H1 (cell line): ENCODE data around the gene ART4. TPM values are rescaled to one million over a fixed set of nuclear protein-coding genes. Genes with fewer than 3 reads are reported as not detected.

Experiments used
- CTCF ChIA-PET: fragments of 300-600 bp; sonication (Branson Sonifier 250); formaldehyde crosslinking; loops from one replicate; lab custom pipeline; 2021; ENCODE audit not compliant: partially characterized antibody; lab: Charles Lee
- POLR2A ChIA-PET: fragments of 300-600 bp; sonication (Branson Sonifier 250); formaldehyde crosslinking; loops from one replicate; lab custom pipeline; 2021; ENCODE audit warnings: inconsistent platforms; ENCODE audit not compliant: partially characterized antibody; lab: Charles Lee
- DNase-seq, 2 experiments: peaks; one replicate each; pipeline versions ENCODE4 v3.0.0 to v3.0.0-alpha.2; 2010 to 2022; ENCODE audit warnings: low spot score in 2 of 2, low read depth in 1 of 2, mixed read lengths in 1 of 2
- FAIRE-seq: peaks from 2 replicates; lab custom pipeline; 2011; peaks lifted over from hg19 to GRCh38; lab: Jason Lieb, UNC
- H2AFZ ChIP-seq: 2 replicates; pipeline ENCODE4 v1.8.1; 2012; ENCODE audit warnings: low read length, inconsistent platforms
- H2AK5ac ChIP-seq: 2 replicates; pipeline ENCODE4 v1.6.1; 2013; ENCODE audit warnings: low read depth, low read length
- H2BK120ac ChIP-seq: replicated peaks from 2 replicates; pipeline ENCODE3; 2013; ENCODE audit warnings: low read depth, low read length, inconsistent platforms
- H2BK12ac ChIP-seq: 2 replicates; pipeline ENCODE4 v1.6.1; 2013; ENCODE audit warnings: low read depth, low read length
- H2BK15ac ChIP-seq: 2 replicates; pipeline ENCODE4 v1.6.1; 2013; ENCODE audit warnings: low read length
- H2BK20ac ChIP-seq: 2 replicates; pipeline ENCODE4 v1.6.1; 2013; ENCODE audit warnings: low read length
- H2BK5ac ChIP-seq: 2 replicates; pipeline ENCODE4 v1.6.1; 2013; ENCODE audit warnings: low read depth, low read length
- H3K14ac ChIP-seq: 2 replicates; pipeline ENCODE4 v1.6.1; 2013; ENCODE audit warnings: inconsistent platforms; ENCODE audit not compliant: insufficient read length
- H3K18ac ChIP-seq: 2 replicates; pipeline ENCODE4 v1.6.1; 2013; ENCODE audit warnings: low read length; ENCODE audit errors: extremely low read depth
- H3K23ac ChIP-seq: 2 replicates; pipeline ENCODE4 v1.6.1; 2013; ENCODE audit warnings: inconsistent platforms; ENCODE audit not compliant: insufficient read length
- H3K23me2 ChIP-seq: 2 replicates; pipeline ENCODE4 v1.6.1; 2013; ENCODE audit warnings: low read depth, low read length
- H3K27ac ChIP-seq: 2 replicates; pipeline ENCODE4 v1.6.1; 2011; ENCODE audit warnings: low read depth, low read length, inconsistent platforms
- H3K27me3 ChIP-seq, 4 experiments: replicated peaks in 1 of 4; 1 replicate in 1 of 4; 2 replicates in 3 of 4; pipeline versions ENCODE4 v1.6.1 to v1.8.1; 2011 to 2013; ENCODE audit warnings: low read length in 3 of 4, mild to moderate bottlenecking in 3 of 4, inconsistent platforms in 2 of 4, mixed read lengths in 2 of 4, moderate library complexity in 1 of 4; ENCODE audit not compliant: control insufficient read depth in 3 of 4, insufficient read depth in 3 of 4; ENCODE audit errors: extremely low read depth in 1 of 4
- H3K36me3 ChIP-seq, 4 experiments: 2 replicates each; pipeline versions ENCODE4 v1.6.1 to v1.8.1; 2011 to 2013; ENCODE audit warnings: mild to moderate bottlenecking in 4 of 4, low read length in 3 of 4, moderate library complexity in 2 of 4, control low read depth in 1 of 4, inconsistent platforms in 1 of 4; ENCODE audit not compliant: insufficient read depth in 4 of 4, control insufficient read depth in 2 of 4
- H3K4ac ChIP-seq: replicated peaks from 2 replicates; pipeline ENCODE3; 2013; ENCODE audit warnings: low read length, low read depth, mixed read lengths, inconsistent platforms; ENCODE audit not compliant: insufficient read length
- H3K4me1 ChIP-seq, 4 experiments: replicated peaks in 1 of 4; 1 replicate in 1 of 4; 2 replicates in 3 of 4; pipeline versions ENCODE4 v1.6.1 to v1.8.1; 2011 to 2013; ENCODE audit warnings: low read length in 3 of 4, inconsistent platforms in 2 of 4, mixed read lengths in 1 of 4; ENCODE audit not compliant: insufficient read depth in 4 of 4, control insufficient read depth in 3 of 4
- H3K4me2 ChIP-seq, 2 experiments: 2 replicates each; pipeline versions ENCODE4 v1.6.1 to v1.8.1; 2011 to 2013; ENCODE audit warnings: low read depth in 2 of 2, low read length in 2 of 2, control low read depth in 1 of 2, inconsistent platforms in 1 of 2, mild to moderate bottlenecking in 1 of 2; ENCODE audit not compliant: insufficient read depth in 1 of 2
- H3K4me3 ChIP-seq, 4 experiments: fragments of 200-600, 300-600 bp in 1 of 4; sonication (generic), shearing (Covaris generic), sonication (Bioruptor Twin) in 1 of 4; 2 replicates each; pipeline versions ENCODE4 v1.5.1 to v1.8.1; 2011 to 2016; ENCODE audit warnings: low read length in 4 of 4, low read depth in 3 of 4, control low read depth in 2 of 4, inconsistent platforms in 2 of 4, mild to moderate bottlenecking in 2 of 4, mixed read lengths in 1 of 4, moderate library complexity in 1 of 4; ENCODE audit not compliant: insufficient read depth in 2 of 4; ENCODE audit errors: extremely low read depth in 1 of 4
- H3K56ac ChIP-seq: replicated peaks from 2 replicates; pipeline ENCODE3; 2013; ENCODE audit warnings: low read depth, mild to moderate bottlenecking, mixed read lengths, low read length, inconsistent platforms; ENCODE audit not compliant: insufficient read length
- H3K79me1 ChIP-seq: 2 replicates; pipeline ENCODE4 v1.6.1; 2013; ENCODE audit warnings: low read depth, low read length, control low read depth
- H3K79me2 ChIP-seq, 2 experiments: 2 replicates each; pipeline versions ENCODE4 v1.6.1 to v1.8.1; 2012 to 2013; ENCODE audit warnings: low read length in 2 of 2, mild to moderate bottlenecking in 2 of 2, inconsistent platforms in 1 of 2; ENCODE audit not compliant: insufficient read depth in 2 of 2, control insufficient read depth in 1 of 2
- H3K9ac ChIP-seq, 4 experiments: replicated peaks in 1 of 4; 1 replicate in 1 of 4; 2 replicates in 3 of 4; pipeline versions ENCODE4 v1.6.1 to v1.8.1; 2011 to 2013; ENCODE audit warnings: low read depth in 3 of 4, low read length in 3 of 4, control low read depth in 2 of 4, mild to moderate bottlenecking in 2 of 4, moderate library complexity in 2 of 4, inconsistent platforms in 1 of 4; ENCODE audit errors: extremely low read depth in 1 of 4
- H3K9me3 ChIP-seq, 2 experiments: 2 replicates each; pipeline versions ENCODE4 v1.6.1 to v1.8.1; 2012 to 2013; ENCODE audit warnings: mild to moderate bottlenecking in 2 of 2, moderate library complexity in 2 of 2, control low read depth in 1 of 2, inconsistent platforms in 1 of 2, low read depth in 1 of 2, low read length in 1 of 2, mixed read lengths in 1 of 2; ENCODE audit not compliant: insufficient read depth in 2 of 2
- H4K20me1 ChIP-seq, 2 experiments: replicated peaks in 1 of 2; 2 replicates each; pipeline versions ENCODE3 to v1.8.1; 2011 to 2013; ENCODE audit warnings: inconsistent platforms in 2 of 2, low read length in 2 of 2, mild to moderate bottlenecking in 1 of 2; ENCODE audit not compliant: insufficient read depth in 2 of 2, control insufficient read depth in 1 of 2
- H4K5ac ChIP-seq: 2 replicates; pipeline ENCODE4 v1.6.1; 2013; ENCODE audit warnings: low read length, low read depth, mixed read lengths, inconsistent platforms; ENCODE audit not compliant: insufficient read length
- H4K8ac ChIP-seq: 2 replicates; pipeline ENCODE4 v1.8.0; 2013; ENCODE audit warnings: mild to moderate bottlenecking, moderate library complexity, low read length, inconsistent platforms; ENCODE audit not compliant: insufficient read depth; ENCODE audit errors: extremely low read depth
- H4K91ac ChIP-seq: replicated peaks from 2 replicates; pipeline ENCODE3; 2013; ENCODE audit warnings: low read length, mixed read lengths, inconsistent platforms; ENCODE audit not compliant: insufficient read length
- BACH1 ChIP-seq: IDR thresholded peaks from 2 replicates; pipeline ENCODE4 v1.6.1; 2012; ENCODE audit warnings: low read length, improper control_type of control experiment
- CBX8 ChIP-seq: fragments of 300-800, 300-1000 bp; sonication (generic); IDR thresholded peaks from 2 replicates; pipeline ENCODE4 v1.7.1; 2016; ENCODE audit warnings: low read depth, low read length, borderline replicate concordance
- CEBPB ChIP-seq: IDR thresholded peaks from 2 replicates; pipeline ENCODE4 v1.6.1; 2012; ENCODE audit warnings: low read depth, low read length
- CREB1 ChIP-seq: IDR thresholded peaks from 2 replicates; pipeline ENCODE4 v1.6.1; 2012; ENCODE audit warnings: inconsistent platforms
- EZH2 ChIP-seq: fragments of 200-600 bp; sonication (generic); IDR thresholded peaks from 2 replicates; pipeline ENCODE4 v1.7.1; 2012; ENCODE audit warnings: low read depth, mild to moderate bottlenecking, moderate library complexity, low read length, inconsistent platforms; ENCODE audit not compliant: severe bottlenecking
- GABPA ChIP-seq: IDR thresholded peaks from 2 replicates; pipeline ENCODE4 v1.6.1; 2011; ENCODE audit warnings: mild to moderate bottlenecking, low read length, moderate library complexity, borderline replicate concordance; ENCODE audit not compliant: insufficient read depth
- MAX ChIP-seq: IDR thresholded peaks from 2 replicates; pipeline ENCODE4 v1.6.1; 2012; ENCODE audit warnings: inconsistent platforms
- POU5F1 ChIP-seq: IDR thresholded peaks from 2 replicates; pipeline ENCODE4 v1.6.1; 2011; ENCODE audit warnings: low read depth, mild to moderate bottlenecking, low read length, moderate library complexity
- RFX5 ChIP-seq: IDR thresholded peaks from 2 replicates; pipeline ENCODE4 v1.6.1; 2011; ENCODE audit warnings: low read depth, low read length, improper control_type of control experiment, borderline replicate concordance
- SP1 ChIP-seq: IDR thresholded peaks from 2 replicates; pipeline ENCODE4 v1.6.1; 2011; ENCODE audit warnings: low read depth, low read length
- TCF12 ChIP-seq: IDR thresholded peaks from 2 replicates; pipeline ENCODE4 v1.6.1; 2011; ENCODE audit warnings: low read depth, mild to moderate bottlenecking, low read length
- USF2 ChIP-seq: IDR thresholded peaks from 2 replicates; pipeline ENCODE4 v1.6.1; 2011; ENCODE audit warnings: low read length, improper control_type of control experiment
- WGBS, 2 experiments: shearing (Covaris generic) in 1 of 2; methylation state at CpG; one replicate each; pipeline versions ENCODE4 v1.1.6 to v1.1.7; 2013 to 2015; ENCODE audit warnings: low lambda C conversion rate in 2 of 2, mixed read lengths in 2 of 2, inconsistent platforms in 1 of 2, low coverage in 1 of 2, missing lambda C conversion rate in 1 of 2; ENCODE audit not compliant: insufficient replicate concordance in 2 of 2, insufficient coverage in 1 of 2, insufficient read length in 1 of 2; ENCODE audit errors: extremely low coverage in 1 of 2, missing lambda C conversion rate in 1 of 2; 5-methylcytosine and 5-hydroxymethylcytosine counted together
- polyA plus RNA-seq, 7 experiments: library from polyadenylated mRNA; depleted of rRNA in 3 of 7; stranded (reverse) in 5 of 7; unstranded in 2 of 7; fragments of >200 nt in 5 of 7; fragments of 200-250 nt in 2 of 7; gene quantifications; 1 replicate in 5 of 7; 2 replicates in 1 of 7; 4 replicates in 1 of 7; pipeline versions ENCODE4 v1.2.1 to v1.2.3, GENCODE V29; 2011 to 2013; ENCODE audit warnings: missing spikeins in 2 of 7, mixed read lengths in 2 of 7
- total RNA-seq: library from RNA; stranded (reverse); fragmentation: NEBNext Ultra II Directional; extraction: Animal tissue kit (Norgen Biotek cat#: 25700); gene quantifications from 2 replicates; pipeline ENCODE4 v1.2.1, GENCODE V29; 2021

ART4 gene
- total and polyA plus RNA-seq, 2 of the 8 experiments (the other 6 are each of a cell fraction or from before 2014, with no cell fraction given) = not detected

GRCh38 chr12:14876833-14877232, 33.5 kb upstream of the ART4 start:
- no peak overlapping the region for H3K18ac ChIP-seq
- POLR2A ChIA-PET = interaction anchor here (0.6 kb wide), 1 partner anchor 28 kb away, joined by 3 read pairs; no protein-coding TSS in a partner anchor
- no peak overlapping the region for H4K8ac ChIP-seq
- H4K91ac ChIP-seq = no peak overlapping the region
- no peak overlapping the region for H2BK120ac ChIP-seq
- H3K4me2 ChIP-seq = no peak overlapping the region
- H3K9me3 ChIP-seq = no peaks in the 10 kb centered on the region
- CTCF ChIA-PET = interaction anchor here (1.0 to 1.5 kb wide), 3 partner anchors 22 to 36 kb away, joined by 3 read pairs; no protein-coding TSS in a partner anchor
- H3K4me1 ChIP-seq = no peaks in the 10 kb centered on the region
- H3K56ac ChIP-seq = no peak overlapping the region
- no peak overlapping the region for H4K5ac ChIP-seq
- no peaks in the 10 kb centered on the region for H3K79me2 ChIP-seq
- no peak overlapping the region for H3K4me3 ChIP-seq
- H2BK12ac ChIP-seq = no peak overlapping the region
- no peak overlapping the region for H2BK20ac ChIP-seq
- no peak overlapping the region for H3K14ac ChIP-seq
- no peaks in the 10 kb centered on the region for H3K36me3 ChIP-seq
- 89% methylated on average over 2 of the region's 2 CpGs; no CpG with 5 or more reads in 1 of the 2 experiments for WGBS, 2 experiments
- no peak overlapping the region for H2BK15ac ChIP-seq
- H3K27ac ChIP-seq = no peak overlapping the region
- H2AK5ac ChIP-seq = no peak overlapping the region
- DNase-seq = no peak
- TF ChIP-seq EZH2 (no peak), GABPA (no peak), RFX5 (no peak), BACH1 (no peak), TCF12 (no peak), CREB1 (no peak), USF2 (no peak), MAX (no peak), SP1 (no peak), CBX8 (no peak), POU5F1 (no peak), CEBPB (no peak)
- no peaks in the 10 kb centered on the region for H4K20me1 ChIP-seq
- FAIRE-seq = no peak
- H2AFZ ChIP-seq = no peak overlapping the region
- no peak overlapping the region for H3K4ac ChIP-seq
- H3K23me2 ChIP-seq = no peaks in the 10 kb centered on the region
- no peak overlapping the region for H2BK5ac ChIP-seq
- no peak overlapping the region for H3K9ac ChIP-seq
- no peaks in the 10 kb centered on the region for H3K79me1 ChIP-seq
- H3K23ac ChIP-seq = no peak overlapping the region
- no peaks in the 10 kb centered on the region for H3K27me3 ChIP-seq
